Stimulated activated CD4-positive, alpha-beta T cell treated with anti-CD3 and anti-CD28 coated beads, Interleukin-4, amount 100 ng/mL, for 1 hour (primary cell): ENCODE data around the gene MAN1C1.

Source experiments
- DNase-seq: peaks from one replicate; pipeline ENCODE4 v3.0.0-alpha.2; 2020

MAN1C1 gene

DNA sequence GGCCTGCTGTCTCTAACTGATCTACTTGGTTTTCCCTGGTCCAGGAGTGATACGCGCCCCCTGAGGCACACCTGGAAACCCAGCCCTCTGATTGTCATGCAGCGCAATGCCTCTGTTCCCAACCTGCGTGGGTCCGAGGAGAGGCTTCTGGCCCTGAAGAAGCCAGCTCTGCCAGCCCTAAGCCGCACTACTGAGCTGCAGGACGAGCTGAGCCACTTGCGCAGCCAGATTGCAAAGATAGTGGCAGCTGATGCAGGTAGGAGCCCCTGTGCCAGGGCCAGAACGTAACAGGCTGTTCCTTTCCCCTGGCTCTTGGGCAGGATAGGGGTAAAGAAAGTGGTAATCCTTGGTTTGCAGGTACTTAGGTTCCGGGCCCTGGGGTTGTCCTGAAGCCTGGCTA lies 210.0 kb downstream of the MAN1C1 start:
- no peak for DNase-seq

DNA sequence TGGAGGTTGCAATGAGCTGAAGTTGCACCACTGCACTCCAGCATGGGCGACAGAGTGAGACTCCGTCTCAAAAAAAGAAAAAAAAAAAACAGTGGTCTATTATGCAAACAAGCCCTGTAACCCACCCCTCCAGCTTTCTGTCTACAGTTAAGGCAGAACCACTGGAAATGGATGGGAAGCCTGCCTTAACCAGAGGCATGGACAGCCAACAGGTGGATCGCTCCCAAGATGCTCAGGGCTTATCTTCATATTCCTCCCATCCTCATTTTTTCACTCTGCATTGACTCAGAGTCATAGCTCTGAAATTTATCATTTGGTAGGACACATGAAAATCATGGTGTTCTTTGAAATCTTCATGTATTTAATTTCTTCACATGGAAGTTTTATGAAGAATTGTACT lies 211.9 kb downstream of the MAN1C1 start:
- DNase-seq: no peak

DNA sequence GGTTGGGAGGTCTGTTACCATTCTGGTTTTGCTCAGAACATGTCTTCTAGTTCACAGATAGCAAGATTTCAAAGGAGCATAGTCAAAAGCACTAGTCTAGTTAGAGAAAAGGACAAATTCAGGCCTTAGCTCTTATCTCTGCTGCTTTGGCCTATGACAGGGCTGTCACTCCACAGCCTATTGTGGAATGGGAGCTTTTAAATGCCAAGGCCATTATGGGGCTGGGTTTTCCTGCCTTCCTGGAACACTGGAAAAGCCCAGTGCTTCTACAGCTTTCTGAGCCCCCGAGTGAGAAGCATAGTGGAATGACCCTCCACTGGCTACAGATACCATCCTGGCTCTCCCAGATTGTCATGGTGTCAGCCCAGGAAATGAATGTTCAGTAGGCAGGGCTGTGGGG lies 212.5 kb downstream of the MAN1C1 start:
- no peak for DNase-seq

DNA sequence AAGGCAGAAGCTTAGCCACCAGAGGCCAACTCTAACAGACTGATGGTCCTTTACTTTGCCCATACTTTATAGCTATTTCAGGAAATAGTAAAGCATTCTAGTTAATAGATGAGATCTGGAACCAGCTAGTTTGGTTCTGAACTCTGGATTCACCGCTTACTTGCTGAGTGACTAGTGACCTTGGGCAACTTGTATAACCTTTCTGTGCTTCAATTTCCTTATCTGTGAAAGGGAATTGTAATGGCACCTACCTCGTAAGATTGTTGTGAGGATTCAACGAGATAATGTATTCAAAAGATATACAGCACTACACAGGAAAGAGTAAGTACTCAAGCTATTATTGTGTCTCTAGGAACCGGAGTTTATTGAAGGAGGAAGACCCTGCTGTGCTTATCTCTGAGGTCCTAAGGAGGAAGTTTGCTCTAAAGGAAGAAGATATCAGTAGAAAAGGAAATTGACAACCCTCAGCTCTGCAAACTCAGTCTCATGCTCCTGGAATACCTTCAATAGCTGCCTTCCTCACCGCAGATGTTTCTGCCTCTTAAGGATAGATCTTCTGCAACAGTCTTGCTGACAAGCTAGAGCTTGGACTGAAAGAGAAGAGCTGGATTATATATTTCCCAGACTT lies 215.1 kb downstream of the MAN1C1 start:
- no peak for DNase-seq

DNA sequence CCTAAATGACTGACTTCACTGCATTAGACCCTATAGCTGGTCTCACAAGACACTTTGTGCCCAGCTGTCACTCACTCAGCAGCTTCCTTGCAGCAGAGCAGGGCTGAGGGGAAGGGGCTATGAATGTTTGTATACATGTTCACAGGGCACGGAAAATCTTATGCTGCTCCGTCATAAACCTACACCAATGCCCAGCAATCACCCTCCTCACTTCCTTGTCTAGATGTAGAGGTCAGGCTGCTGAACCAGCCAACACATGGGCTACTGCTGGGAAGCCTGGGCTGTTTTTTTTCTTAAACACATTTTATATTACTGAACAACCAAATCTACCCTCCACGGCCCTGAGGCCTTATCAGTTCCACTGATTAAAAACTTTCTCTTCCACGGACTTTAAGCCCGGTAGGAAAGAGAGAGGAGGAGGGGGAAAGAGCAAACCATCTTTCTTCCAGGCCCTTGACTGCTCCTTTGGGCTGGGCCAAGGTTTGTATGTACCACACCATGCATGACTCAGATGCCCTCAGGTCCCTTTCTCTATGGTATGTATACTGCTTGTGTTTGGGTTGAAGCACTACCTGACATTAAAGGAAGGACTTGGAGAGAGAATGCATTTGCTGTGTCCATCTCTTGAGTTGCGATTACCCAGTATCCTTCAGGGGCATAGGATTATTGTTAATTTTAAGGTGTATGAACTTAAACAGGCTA lies 215.9 kb downstream of the MAN1C1 start:
- DNase-seq: no peak

DNA sequence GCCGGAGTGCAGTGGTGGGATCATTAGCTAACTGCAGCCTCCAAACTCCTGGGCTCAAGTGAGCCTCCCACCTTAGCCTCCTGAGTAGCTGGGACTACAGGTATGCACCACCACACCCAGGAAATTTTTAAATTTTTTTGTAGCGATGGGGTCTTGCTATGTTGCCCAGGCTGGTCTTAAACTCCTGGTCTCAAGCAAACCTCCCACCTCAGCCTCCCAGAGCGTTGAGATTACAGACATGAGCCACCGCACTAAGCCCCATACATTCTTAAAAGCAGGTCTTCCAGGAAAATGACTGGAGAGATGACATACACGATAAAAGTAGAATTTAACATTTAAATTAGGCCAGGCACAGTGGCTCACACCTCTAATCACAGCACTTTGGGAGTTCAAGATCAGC lies 216.6 kb downstream of the MAN1C1 start:
- DNase-seq: no peak
